HG03565 (cell line): ENCODE measurements around the gene AGBL4.
A peak's percentile ranks its signal among the peaks of the same experiment; 100 is the strongest.

Source experiments
- ATAC-seq: cut with Tn5 transposase; IDR thresholded peaks from one replicate; pipeline ENCODE4 v1.9.1; 2021; ENCODE audit warnings: mild to moderate bottlenecking, moderate library complexity; ENCODE audit not compliant: unreplicated experiment

AGBL4 gene

DNA sequence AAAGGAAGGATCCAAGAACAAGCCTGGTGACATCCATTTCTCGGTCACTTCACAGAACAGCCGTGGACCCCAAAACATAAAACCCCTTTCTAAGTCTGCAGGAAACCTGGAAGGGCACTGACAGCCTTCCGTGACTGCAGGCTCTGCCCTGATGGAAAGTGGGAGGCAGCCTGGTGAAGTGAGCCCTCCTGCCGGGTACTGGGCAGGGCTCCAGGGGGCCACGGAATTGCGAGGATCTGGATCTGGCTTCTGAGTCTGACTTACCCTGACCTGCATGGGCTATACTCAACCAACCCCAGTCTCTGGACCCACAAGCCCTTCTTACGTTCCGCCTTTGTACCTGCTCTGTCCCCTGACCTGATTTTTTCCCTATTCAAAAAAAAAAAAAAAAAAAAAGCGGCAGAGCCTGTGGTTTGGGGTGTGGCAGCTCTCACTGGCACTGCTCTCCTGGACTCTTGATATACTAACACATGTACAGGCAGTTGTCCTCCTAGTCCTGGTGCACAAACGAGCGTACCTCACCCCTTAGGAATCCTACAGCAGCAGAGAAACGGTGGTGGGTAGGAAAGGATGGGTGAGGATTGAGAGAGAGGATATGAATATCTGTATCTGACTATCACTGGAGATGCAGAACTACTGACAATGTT lies 1330.0 kb downstream of the AGBL4 start:
- ATAC-seq: no peak

DNA sequence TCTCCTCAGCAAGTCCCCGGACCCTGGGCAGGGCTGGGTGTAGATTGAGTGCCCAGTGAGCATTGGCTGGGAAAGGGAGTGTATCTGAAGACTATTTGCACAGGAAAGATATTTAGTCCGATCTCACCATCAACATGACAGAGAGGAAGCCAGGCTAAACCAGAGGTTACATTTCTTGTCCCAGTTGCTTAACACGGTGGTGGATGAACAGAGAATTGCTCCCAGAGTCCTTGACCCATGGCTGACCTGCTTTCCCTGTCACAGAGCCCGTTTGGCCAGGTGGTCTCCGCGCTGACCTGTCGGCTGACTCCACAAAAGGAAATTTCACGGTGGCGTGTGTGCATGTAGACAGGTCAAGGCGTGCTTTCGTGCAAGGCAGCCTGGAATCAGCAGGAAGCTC lies 1330.6 kb downstream of the AGBL4 start:
- no peak for ATAC-seq

DNA sequence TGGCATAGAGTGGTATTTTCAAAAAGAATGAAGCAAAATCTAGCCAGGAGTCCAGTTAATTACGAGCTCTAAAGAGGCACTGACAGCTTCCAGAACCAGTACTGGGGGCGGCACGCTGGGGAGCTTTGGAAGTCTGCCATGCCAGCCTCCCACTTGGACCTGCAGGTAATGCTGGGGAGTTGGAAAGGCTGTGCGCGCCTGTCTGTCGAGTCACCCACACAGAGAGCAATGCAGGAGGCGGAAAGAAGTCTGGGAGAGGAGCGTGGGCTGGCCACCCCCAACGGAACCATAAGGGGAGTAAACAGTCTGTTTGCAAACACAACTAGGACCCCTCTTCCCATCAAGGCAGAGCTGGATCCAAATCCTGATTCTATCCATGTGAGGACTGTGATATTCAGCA lies 1331.5 kb downstream of the AGBL4 start:
- no peak for ATAC-seq

DNA sequence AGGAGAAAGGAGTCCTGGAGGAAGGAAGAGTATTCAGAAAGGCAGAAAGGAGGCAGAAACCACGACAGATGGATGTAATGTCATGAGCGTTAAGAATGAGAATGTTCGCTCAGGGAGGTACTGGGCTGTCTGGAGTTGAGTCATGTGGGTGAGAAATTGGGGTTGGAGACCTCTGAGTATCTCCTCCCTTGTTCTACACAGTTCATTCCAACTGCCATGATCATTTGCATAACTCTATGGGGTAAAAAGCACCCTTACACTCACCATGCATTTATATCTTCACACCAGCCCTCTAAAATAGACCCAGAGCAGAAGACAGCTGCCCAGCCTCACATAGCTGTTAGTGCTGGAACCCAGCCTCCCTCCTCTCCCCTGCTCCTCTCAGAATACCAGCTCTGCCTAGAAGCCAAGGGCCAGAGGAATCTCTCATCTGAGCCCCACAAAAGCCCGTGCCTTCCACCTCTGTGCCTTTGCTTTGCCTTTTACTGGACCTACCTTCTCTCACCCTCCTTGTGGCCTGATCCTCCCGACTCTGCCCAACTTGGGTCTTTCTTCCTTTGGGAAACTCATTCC lies 1332.2 kb downstream of the AGBL4 start:
- peak; percentile 82 for ATAC-seq

DNA sequence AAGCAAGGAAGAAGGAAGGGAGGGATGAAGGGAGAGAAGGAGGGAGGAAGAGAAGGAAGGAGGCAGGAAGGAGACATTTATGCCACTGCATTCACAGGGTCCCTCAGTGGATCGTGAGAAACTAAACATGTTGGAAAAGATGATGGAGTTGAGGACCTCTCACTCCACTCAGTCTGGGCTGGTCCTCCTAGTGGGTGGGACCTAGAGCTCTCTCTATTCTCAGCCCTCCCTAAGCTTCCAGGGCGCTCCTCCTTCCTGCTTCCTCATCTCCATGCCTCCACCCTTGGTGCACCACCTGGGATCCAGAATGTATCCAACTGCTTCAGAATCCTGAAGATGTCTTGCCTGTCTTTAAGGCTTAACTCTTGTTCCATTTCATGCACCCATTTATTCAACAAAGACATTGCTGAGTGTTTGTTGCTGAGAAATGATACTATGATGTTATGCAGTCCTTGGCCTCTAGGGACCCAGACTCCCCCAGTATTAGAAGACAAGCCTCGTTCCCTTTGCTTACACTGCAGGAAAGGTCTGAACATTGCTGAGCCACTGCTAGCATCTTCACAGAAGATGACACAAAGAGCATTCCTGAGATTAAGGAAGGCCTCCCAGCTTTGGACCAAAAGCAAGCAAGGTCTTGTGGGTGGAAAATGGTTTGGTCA lies 1335.5 kb downstream of the AGBL4 start:
- peak; percentile 48 for ATAC-seq

DNA sequence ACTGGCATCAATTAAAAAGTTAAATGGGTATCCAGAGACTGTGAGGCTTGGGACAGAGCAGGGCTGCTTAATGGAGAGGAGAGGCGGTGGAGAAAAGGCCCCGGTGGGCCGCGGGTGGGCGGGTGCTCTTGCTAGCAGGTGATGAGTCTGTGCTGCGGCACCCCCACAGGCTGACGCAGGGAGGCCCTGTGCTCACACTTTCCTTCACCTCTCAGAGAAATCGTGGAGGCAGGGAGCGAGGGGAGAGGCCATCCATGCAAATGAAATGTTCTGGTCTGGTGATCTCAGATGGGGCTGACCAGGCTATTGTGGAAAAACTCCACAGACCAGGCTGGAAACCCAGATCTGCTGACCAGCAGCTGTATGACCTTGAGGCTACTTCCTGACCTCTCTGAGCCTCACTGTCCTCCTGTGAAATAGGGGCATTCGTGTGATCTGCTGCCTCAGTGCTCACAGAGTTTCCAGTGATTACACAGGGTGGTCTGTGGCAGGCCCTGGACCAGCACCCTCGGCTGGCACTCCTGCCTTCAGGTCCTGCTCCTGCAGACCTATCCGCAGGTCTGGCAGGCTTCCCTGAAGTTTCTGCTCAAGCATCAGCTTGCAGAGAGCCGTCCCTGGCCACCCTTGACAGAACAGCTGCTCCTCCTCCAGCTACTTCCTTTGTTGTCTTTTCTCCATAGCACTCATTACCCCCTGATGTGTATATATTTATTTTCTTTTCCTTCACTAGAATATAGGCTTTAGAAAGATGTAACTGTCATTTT lies 1336.3 kb downstream of the AGBL4 start:
- no peak for ATAC-seq

DNA sequence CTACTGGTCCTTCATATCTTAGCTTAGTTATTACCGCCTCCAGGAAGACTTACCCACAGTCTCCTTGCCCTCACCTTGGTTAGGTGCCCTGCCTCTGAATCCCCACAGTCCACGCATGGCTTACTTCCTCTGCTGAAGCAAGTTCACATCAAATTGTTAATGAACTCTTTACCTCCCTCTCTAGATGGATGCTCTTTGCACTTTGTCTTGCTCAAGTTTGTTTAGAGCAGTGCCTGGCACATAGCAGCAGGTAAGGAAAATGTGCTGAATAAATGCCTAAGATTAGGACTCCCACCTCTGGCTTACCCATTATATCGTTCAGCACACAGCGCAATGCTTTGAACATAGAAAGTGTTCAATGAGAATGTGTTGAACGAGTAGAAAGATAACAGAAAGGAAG lies 1337.6 kb downstream of the AGBL4 start:
- no peak for ATAC-seq

DNA sequence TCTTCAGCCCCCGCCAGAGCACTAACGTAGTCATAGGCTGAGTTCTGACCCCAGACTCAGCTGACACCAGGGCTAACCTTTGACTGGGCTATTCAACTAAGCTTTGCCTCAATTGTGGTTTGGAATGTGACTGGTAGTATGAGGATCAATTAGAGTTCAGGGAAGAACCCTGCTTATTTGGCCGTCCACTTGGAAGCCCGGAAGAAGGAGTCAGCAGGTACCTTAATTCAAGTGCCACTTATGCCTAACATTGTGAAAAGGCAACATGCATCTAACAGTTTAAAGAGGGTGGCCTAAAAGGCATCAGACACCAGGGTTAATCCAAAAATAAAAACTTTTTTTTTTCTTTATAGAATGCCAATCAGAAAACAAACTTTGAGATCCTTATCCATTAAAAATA lies 1339.4 kb downstream of the AGBL4 start:
- ATAC-seq: no peak

DNA sequence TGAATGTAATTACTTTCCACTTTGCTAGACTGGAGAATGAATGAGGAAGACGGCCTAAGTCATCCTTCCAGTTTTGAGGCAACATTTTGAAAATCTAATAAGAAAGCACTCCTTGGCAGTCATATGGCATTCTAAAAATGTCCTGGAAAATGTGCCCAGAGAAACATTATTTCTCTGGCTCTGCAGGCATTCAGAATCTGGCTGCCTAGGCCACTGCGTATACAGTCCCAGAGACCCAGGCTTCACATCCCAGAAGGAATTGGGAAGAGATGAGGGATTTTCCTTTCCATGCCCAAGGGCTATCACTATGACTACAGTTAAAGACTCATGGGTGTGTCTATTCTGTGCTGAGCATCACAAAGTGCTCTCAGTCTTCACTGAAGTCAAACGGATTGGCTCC lies 1339.9 kb downstream of the AGBL4 start:
- ATAC-seq: no peak

DNA sequence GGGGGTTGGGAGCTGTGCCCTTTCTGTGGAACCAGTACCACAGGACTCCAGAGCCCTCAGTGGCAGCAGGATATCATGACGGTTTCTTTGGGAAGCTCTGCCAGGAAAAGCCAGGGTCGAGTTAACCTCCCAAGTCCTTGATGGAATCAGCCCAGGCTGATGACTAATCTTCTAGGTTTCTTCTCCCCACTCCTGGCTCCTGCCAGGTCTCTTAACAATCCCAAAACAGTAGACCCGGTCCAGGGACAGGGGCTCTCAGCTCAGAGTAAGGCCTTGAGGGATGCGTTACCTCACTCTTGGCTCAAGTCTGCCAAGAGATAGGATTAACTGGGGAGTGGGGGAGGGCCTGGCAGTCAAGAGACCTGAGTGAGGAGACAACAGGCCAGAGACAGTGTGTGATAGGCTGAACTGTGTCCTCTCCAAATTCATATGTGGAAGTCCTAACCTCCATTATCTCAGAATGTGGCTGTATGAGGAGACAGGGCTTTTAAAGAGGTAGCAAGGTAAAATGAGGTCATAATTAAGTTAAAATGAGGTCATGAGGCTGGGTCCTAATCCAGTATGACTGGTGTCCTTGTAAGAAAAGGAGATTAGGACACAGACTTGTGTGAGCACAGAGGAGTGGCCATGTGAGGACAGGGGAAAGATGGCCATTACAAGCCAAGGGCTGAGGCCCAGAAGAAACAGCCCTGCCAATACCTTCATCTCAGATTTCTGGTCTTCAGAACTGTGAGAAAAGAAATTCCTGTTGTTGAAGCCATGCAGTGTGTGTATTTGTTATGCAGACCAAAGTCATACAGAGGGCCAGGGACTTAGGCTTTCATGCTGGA lies 1342.1 kb downstream of the AGBL4 start:
- no peak for ATAC-seq

DNA sequence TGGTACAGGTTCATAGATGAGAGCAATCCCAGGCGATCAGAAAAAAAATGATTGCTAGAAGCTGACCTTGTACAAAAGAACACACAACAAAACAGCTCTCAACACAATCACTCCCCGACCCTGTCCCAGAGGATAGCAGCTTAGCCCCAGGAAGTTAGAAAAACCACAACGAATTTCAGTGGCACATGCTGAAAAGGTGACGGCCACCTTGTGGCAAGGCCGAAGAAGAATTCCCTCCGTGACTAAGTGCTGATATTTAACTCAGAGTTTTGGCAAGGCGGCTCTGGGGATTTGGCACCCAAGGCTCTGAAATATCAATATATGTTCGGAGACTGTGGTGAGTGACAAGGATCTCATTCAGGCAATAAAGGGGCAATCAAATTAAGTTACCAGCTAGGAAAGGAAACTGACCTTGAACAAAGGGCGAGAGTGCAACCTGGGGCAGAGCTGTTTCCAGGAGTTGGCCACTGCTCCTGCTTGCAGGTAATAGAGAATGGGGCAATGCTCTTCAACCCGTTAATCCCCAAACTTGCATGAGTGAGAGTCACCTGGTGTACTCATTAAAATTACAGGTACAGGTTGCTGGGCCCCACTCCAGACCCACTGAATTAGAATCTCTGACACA lies 1343.2 kb downstream of the AGBL4 start:
- ATAC-seq: no peak

DNA sequence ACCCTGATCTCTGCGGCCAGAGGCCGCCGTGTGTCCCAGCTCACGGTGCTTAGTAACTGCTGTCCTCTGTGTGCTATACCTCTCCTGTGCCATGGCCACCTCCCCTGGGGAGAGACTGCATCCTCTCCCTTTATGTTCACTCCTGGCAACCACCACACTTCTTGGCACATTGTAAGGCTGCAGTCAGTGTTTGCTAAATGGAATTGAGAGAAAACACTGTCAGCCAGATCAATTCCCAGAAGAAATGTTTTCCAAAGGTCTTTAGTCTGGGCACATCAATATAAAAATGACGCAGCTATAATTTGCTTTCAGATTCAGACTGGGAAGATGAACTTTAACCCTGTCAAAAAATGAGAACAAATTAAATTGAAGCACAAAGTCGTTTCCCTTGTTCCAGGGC lies 1343.9 kb downstream of the AGBL4 start:
- ATAC-seq: no peak

DNA sequence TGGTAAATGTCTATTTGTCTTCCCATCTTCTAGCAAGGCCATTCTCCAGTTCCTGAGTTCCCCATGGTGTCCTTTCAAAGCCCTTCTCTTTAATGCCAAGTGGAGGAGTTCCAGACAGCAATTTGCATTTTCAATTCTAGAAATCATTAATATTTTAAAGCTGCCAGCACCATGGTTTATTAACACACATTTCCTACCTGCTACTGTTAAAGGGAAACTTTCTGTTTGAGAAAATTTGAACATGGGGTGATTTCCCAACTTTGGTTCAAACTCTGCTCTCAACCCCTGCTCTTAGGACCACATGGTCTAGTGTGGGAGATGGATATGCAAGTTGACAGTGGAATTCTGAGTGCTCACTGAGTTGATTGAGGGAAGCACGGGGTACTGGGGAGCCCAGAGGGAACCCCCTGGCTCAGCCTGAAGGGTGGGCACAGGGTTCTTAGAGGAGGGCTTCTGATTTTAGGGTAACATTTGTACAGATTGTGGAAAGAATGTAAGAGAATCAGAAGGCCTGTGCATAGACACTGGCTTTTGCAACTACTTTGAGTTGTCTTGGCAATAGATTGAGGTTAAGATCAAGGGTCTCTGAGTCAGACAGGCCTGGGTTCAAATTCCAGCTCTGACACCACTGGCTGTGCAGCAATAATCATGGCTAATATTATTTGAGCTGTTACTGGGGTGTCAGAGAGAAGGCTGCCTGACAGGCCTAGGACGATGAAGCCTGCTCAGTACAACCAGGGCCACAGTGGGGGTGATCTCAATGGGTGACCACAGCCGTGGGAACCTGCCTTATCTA lies 1344.8 kb downstream of the AGBL4 start:
- no peak for ATAC-seq

DNA sequence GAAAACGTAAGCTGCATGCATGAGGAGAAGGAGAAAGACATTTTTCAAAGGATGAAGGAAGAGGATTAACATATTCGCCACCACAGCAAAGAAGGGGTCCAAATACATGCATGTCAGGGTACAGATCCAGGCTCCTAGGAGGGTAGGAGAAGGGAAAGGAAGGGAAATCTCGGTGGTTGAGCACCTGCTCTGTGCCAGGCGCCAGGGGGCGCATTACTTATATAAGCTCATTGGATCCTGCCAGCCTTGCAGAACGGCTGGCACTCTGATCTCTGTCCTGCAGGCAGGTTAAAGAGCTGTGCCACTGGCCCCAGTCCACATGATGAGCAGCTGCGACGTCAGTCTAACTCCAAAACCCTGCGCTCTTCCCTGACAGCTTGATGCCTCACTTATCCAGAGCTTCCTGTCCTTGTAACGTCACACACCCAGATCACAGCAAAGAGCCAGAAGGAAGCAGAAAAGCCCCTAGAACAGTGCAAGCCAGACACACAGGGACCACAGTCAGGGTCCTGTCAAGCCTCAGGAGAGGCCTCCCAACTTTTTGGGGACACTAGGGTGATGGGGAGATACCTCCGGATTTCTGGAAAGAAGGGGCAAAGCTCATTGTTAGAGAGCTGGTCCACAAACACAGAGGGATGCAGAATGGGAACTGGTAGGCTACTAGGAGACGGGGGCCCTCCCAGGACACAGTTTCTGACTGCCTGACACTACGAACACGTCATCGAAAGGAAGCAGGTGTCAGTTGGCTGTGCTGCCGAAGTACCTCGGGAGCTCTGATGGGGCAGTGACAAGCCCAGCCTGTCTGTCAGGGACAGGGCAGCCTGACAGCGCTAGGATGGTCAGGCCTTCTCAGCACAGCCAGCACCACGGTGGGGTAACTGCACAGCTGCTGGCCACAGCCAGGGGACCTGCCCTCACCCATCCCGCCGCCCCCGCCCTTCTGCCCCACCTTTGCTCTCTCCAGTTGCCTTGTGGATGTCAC lies 1346.2 kb downstream of the AGBL4 start:
- ATAC-seq: peak; percentile 49

DNA sequence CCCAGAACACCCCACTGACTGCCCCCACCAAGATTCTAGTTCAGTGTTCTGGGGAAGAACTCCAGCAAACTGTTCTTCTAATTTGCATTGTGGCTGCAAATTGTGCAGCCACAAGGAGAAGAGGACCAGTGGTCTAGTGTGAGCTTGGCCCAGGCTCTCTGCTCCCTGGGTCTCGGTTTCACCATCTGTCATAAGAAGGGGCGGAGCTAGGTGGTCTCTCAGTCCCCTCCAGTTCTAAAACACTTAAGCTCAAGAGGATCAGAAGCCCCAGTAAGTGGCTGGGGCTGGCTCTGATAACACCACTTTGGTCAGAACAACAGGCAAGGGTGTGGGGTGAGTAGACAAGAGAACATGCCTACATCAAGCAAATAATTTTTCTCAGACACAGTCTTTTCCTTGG lies 1346.9 kb downstream of the AGBL4 start:
- ATAC-seq: no peak

DNA sequence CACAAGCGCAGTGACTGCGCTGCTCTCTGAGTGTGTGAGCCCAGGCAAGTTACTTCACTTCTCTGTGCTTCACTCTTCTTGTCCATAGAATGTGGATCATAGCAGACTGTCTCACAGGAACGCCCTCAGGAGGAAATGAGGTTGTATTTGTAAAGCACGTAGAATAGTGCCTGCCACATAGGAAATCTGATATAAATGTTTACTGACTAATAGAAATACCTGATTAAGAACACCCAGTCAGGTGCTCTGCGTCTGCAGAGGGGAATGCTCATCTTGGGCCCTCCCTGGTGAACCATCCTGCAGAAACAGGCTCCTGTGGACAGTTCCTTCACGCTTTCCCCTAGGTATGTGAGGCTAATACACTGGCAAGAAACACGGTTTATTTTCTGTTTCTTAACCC lies 1347.4 kb downstream of the AGBL4 start:
- ATAC-seq: no peak

DNA sequence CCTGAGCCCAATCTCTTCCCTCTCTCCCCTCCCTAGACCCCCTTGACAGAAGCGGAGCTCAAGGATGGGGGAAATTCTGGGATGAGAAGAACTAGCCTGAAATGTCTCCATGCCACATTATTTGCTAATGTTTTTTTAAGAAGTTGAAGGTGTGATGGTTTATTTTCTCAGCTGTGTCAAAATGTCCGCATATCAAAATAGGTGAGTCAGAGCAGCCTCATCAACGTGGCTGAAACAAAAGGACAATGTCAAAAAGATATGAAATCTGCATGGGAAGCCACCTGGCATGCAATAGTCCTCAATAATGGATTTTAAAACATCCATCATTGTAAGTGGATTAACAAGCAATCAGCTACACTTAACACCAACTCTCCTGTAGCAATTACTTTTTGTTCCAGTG lies 1348.5 kb downstream of the AGBL4 start:
- ATAC-seq: no peak

DNA sequence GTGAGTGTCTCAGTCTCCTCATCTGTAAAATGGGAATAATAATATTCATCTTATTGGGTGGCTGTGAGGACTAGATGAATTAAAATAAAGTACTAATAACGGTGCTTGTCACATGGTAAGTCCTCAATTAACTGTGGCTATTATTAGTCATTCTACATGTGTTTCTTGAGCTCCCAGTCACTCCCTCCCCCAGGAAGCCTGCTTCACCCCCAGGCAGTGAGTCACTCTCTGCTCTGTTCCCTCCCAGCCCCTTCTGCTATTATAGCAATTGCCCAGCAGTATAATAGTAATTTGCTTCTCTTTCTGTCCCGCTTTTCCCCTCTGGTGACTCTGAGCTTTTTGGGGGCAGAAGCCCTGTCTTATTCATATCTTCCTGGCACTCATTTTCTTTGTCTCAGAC lies 1349.1 kb downstream of the AGBL4 start:
- no peak for ATAC-seq
